Measurements from ENCODE around the gene SPATA4.
"Not testable (repeated sequence)": the region's sequence is repeated elsewhere in the genome, so short reads cannot be mapped to it uniquely, and the experiment has no call there.

SPATA4 gene

GRCh38 chr4:176230836-176231235, 35.5 kb upstream of the SPATA4 start:
- DNase-seq (ENCODE audit: low spot score), result no peak
- in situ Hi-C loops (cut with MboI; ENCODE audit: low sequenced_read_pairs, unreplicated experiment), result no loop called here

GRCh38 chr4:176229645-176230044, 34.3 kb upstream of the SPATA4 start:
- TF ChIP-seq, protein P1, sequence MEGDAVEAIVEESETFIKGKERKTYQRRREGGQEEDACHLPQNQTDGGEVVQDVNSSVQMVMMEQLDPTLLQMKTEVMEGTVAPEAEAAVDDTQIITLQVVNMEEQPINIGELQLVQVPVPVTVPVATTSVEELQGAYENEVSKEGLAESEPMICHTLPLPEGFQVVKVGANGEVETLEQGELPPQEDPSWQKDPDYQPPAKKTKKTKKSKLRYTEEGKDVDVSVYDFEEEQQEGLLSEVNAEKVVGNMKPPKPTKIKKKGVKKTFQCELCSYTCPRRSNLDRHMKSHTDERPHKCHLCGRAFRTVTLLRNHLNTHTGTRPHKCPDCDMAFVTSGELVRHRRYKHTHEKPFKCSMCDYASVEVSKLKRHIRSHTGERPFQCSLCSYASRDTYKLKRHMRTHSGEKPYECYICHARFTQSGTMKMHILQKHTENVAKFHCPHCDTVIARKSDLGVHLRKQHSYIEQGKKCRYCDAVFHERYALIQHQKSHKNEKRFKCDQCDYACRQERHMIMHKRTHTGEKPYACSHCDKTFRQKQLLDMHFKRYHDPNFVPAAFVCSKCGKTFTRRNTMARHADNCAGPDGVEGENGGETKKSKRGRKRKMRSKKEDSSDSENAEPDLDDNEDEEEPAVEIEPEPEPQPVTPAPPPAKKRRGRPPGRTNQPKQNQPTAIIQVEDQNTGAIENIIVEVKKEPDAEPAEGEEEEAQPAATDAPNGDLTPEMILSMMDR (IDR thresholded peaks at IDR 0.05; ENCODE audit: borderline replicate concordance, control extremely low read depth, extremely low read depth, insufficient read depth, missing control alignments), result no peak
- in situ Hi-C loops (cut with MboI; ENCODE audit: low sequenced_read_pairs, unreplicated experiment), result no loop called here
- DNase-seq (ENCODE audit: low spot score), result no peak

More at GRCh38 chr4:176230836-176231235, 35.5 kb upstream of the SPATA4 start:
- TF ChIP-seq, protein P1 (IDR thresholded peaks at IDR 0.05; ENCODE audit: borderline replicate concordance, control extremely low read depth, extremely low read depth, insufficient read depth, missing control alignments), result no peak

- TF ChIP-seq, protein P1 (IDR thresholded peaks at IDR 0.05; ENCODE audit: borderline replicate concordance, control extremely low read depth, extremely low read depth, insufficient read depth, missing control alignments), result no peak
- DNase-seq (ENCODE audit: low spot score), result no peak
- in situ Hi-C loops (cut with MboI; ENCODE audit: low sequenced_read_pairs, unreplicated experiment), result no loop called here
Observed at GRCh38 chr4:176226736-176227135, 31.4 kb upstream of the SPATA4 start.

DNA sequence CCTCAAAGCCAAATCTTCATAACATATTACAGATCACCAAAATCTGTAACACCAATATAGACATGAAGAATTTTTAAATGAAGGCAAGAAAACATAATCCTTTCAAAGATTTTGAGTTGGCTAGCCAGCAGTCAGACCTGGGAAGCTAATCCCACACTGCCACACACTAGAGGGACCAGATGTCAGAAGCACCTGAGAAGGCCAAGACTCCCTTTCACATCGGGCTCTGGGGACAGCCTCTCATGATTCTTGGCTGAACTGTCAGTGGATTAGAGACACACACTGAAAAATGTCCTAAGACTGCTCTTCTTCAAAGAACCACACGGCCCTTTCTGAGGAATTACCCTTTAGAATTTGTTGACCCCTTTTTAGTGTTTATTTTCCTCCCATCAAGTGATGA, 28.2 kb upstream of the SPATA4 start:
- in situ Hi-C loops (cut with MboI; ENCODE audit: low sequenced_read_pairs, unreplicated experiment), result no loop called here
- no peak for DNase-seq (ENCODE audit: low spot score)
- TF ChIP-seq, protein P1 (IDR thresholded peaks at IDR 0.05; ENCODE audit: borderline replicate concordance, control extremely low read depth, extremely low read depth, insufficient read depth, missing control alignments), result no peak

DNA sequence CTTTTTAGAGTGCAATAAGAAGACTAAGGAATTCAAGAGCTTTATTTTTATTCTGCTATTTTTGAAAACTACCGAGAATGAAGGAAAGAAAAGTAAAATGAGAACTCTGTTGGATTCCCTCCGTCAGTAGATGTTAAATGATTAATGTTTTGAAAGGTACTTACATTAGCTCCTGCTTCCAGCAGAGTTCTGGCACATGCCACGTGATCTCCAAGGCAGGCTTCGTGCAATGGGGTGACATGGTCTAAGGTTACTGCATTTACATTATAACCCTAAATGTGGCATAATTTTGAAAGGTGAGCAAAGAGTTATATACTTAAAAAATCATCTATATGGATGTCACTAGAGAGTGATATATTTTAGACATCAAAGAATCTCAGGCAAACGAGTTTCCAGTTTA, 26.8 kb upstream of the SPATA4 start:
- in situ Hi-C loops (cut with MboI; ENCODE audit: low sequenced_read_pairs, unreplicated experiment), result no loop called here
- DNase-seq (ENCODE audit: low spot score), result no peak
- TF ChIP-seq, protein P1 (IDR thresholded peaks at IDR 0.05; ENCODE audit: borderline replicate concordance, control extremely low read depth, extremely low read depth, insufficient read depth, missing control alignments), result no peak

- in situ Hi-C loops (cut with MboI; ENCODE audit: low sequenced_read_pairs, unreplicated experiment), result no loop called here
- TF ChIP-seq, protein P1 (IDR thresholded peaks at IDR 0.05; ENCODE audit: borderline replicate concordance, control extremely low read depth, extremely low read depth, insufficient read depth, missing control alignments), result no peak
- DNase-seq (ENCODE audit: low spot score), result no peak
Observed at GRCh38 chr4:176217510-176217909, 22.1 kb upstream of the SPATA4 start.

DNA sequence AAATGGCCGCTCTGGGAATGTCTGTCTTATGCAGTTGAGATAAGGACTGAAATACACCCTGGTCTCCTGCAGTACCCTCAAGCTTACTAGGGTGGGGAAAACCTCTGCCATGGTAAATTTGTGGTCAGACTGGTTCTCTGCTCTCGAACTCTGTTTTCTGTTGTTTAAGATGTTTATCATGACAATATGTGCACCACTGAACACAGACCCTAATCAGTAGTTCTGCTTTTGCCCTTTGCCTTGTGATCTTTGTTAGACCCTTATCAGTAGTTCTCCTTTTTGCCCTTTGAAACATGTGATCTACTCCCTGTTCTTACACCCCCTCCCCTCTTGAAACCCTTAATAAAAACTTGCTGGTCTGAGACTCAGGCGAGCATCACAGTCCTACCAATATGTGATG, 17.0 kb upstream of the SPATA4 start:
- DNase-seq (ENCODE audit: low spot score); in situ Hi-C loops (cut with MboI; ENCODE audit: low sequenced_read_pairs, unreplicated experiment): not testable (repeated sequence)

All from GM13976 (cell line).